ENCODE results near the gene SYT9. TPM values are rescaled to one million over a fixed set of nuclear protein-coding genes. Genes with fewer than 3 reads are reported as not detected.

The SYT9 gene
- polyA plus RNA-seq, 1 of the 3 experiments (the other 2 are of a cell fraction) = 0.10 TPM

GRCh38 chr11:7430496-7430895 is 178.8 kb downstream of the SYT9 start:
- no peak overlapping the region for H3K9ac ChIP-seq
- H3K4me3 ChIP-seq (ENCODE audit: low read depth in 2 of 2, low read length in 1 of 2) = no peak overlapping the region
- H3K9me2 ChIP-seq = no peaks in the 10 kb centered on the region
- H2AFZ ChIP-seq (ENCODE audit: low read depth) = no peak overlapping the region
- H3K9me3 ChIP-seq = no peaks in the 10 kb centered on the region
- H3F3A ChIP-seq (replicated peaks; ENCODE audit: insufficient read depth) = no peaks in the 10 kb centered on the region
- no peaks in the 10 kb centered on the region for H3K36me3 ChIP-seq (replicated peaks in 1 of 2; ENCODE audit: control insufficient read depth in 1 of 2, insufficient read depth in 2 of 2, low read length in 1 of 2)
- no peak for TF ChIP-seq ELF1 (IDR thresholded peaks at IDR 0.05)
- H3K4me1 ChIP-seq (ENCODE audit: control insufficient read depth in 1 of 2, insufficient read depth in 2 of 2, low read depth in 1 of 2, low read length in 1 of 2) = no peaks in the 10 kb centered on the region
- no peak for DNase-seq
- no peaks in the 10 kb centered on the region for H3K79me2 ChIP-seq (ENCODE audit: insufficient read depth)
- no peak overlapping the region for H3K4me2 ChIP-seq
- no peak overlapping the region for H3K27ac ChIP-seq (ENCODE audit: low read depth in 2 of 2, low read length in 1 of 2)
- POLR2A ChIA-PET = no interaction called here
- H4K20me1 ChIP-seq (ENCODE audit: insufficient read depth) = no peaks in the 10 kb centered on the region
- CTCF ChIA-PET = interaction anchor here (3.2 kb wide), 1 partner anchor 12 kb away, joined by 13 read pairs; no protein-coding TSS in a partner anchor
- 52% methylated on average over 2 of the region's 2 CpGs for WGBS (ENCODE audit: low lambda C conversion rate)
- H3K27me3 ChIP-seq (ENCODE audit: insufficient read depth) = no peaks in the 10 kb centered on the region

- ChIA-PET POLR2A (no interaction called here), CTCF (interaction anchor here (0.9 to 1.3 kb wide), 2 partner anchors 15 to 292 kb away, joined by 3 to 4 read pairs; no protein-coding TSS in a partner anchor)
- no peak overlapping the region for H3K4me2 ChIP-seq
- no peaks in the 10 kb centered on the region for H3K79me2 ChIP-seq (ENCODE audit: insufficient read depth)
- no peaks in the 10 kb centered on the region for H3K4me1 ChIP-seq (ENCODE audit: control insufficient read depth in 1 of 2, insufficient read depth in 2 of 2, low read depth in 1 of 2, low read length in 1 of 2)
- no peaks in the 10 kb centered on the region for H3K9me3 ChIP-seq
- H3F3A ChIP-seq (replicated peaks; ENCODE audit: insufficient read depth) = no peaks in the 10 kb centered on the region
- TF ChIP-seq IRF3 (IDR thresholded peaks at IDR 0.05; ENCODE audit: low read depth, low read length) = no peak
- no peak for TF ChIP-seq RFX5 (IDR thresholded peaks at IDR 0.05; ENCODE audit: low read length)
- TF ChIP-seq CHD2 (IDR thresholded peaks at IDR 0.05; ENCODE audit: low read length, partially characterized antibody) = no peak
- no peak for TF ChIP-seq FOSL2 (IDR thresholded peaks at IDR 0.05; ENCODE audit: borderline replicate concordance, low read depth)
- no peak for TF ChIP-seq USF2 (IDR thresholded peaks at IDR 0.05; ENCODE audit: borderline replicate concordance, low read depth, low read length)
- no peak for TF ChIP-seq MXI1 (IDR thresholded peaks at IDR 0.05; ENCODE audit: low read depth, low read length)
- no peak for TF ChIP-seq YY1 (IDR thresholded peaks at IDR 0.05; ENCODE audit: low read depth)
- TF ChIP-seq GABPA (IDR thresholded peaks at IDR 0.05; ENCODE audit: low read depth) = no peak
- TF ChIP-seq ELF1 (IDR thresholded peaks at IDR 0.05) = no peak
- TF ChIP-seq FOXJ3 (CRISPR knock-in tag; IDR thresholded peaks at IDR 0.05) = no peak
- no peak for TF ChIP-seq MAX (IDR thresholded peaks at IDR 0.05; ENCODE audit: low read depth)
- no peak for TF ChIP-seq TAF1 (IDR thresholded peaks at IDR 0.05; ENCODE audit: borderline replicate concordance, low read depth, low read length)
- TF ChIP-seq ZBTB33 (IDR thresholded peaks at IDR 0.05; ENCODE audit: borderline replicate concordance, low read depth) = no peak
- TF ChIP-seq GATA2 (CRISPR knock-in tag; IDR thresholded peaks at IDR 0.05) = no peak
- no peak for TF ChIP-seq TCF12 (IDR thresholded peaks at IDR 0.05)
- no peak for TF ChIP-seq USF1 (IDR thresholded peaks at IDR 0.05; ENCODE audit: borderline replicate concordance, low read depth)
- TF ChIP-seq PBX3 (IDR thresholded peaks at IDR 0.05) = no peak
- no peak for TF ChIP-seq EP300 (IDR thresholded peaks at IDR 0.05; ENCODE audit: borderline replicate concordance in 1 of 2, low read depth in 1 of 2, low read length in 1 of 2)
- no peaks in the 10 kb centered on the region for H4K20me1 ChIP-seq (ENCODE audit: insufficient read depth)
- no peak overlapping the region for H2AFZ ChIP-seq (ENCODE audit: low read depth)
- no peaks in the 10 kb centered on the region for H3K36me3 ChIP-seq (replicated peaks in 1 of 2; ENCODE audit: control insufficient read depth in 1 of 2, insufficient read depth in 2 of 2, low read length in 1 of 2)
- H3K9me2 ChIP-seq = no peaks in the 10 kb centered on the region
- no peak overlapping the region for H3K4me3 ChIP-seq (ENCODE audit: low read depth in 2 of 2, low read length in 1 of 2)
- H3K27me3 ChIP-seq (ENCODE audit: insufficient read depth) = no peaks in the 10 kb centered on the region
- no peak overlapping the region for H3K27ac ChIP-seq (ENCODE audit: low read depth in 2 of 2, low read length in 1 of 2)
- H3K9ac ChIP-seq = no peak overlapping the region
- WGBS (ENCODE audit: low lambda C conversion rate) = 15% methylated on average over 2 of the region's 2 CpGs
- no peak for DNase-seq
Observed at GRCh38 chr11:7435176-7435575, 183.5 kb downstream of the SYT9 start.
